ENCODE measurements around the gene ARL3.

DNA sequence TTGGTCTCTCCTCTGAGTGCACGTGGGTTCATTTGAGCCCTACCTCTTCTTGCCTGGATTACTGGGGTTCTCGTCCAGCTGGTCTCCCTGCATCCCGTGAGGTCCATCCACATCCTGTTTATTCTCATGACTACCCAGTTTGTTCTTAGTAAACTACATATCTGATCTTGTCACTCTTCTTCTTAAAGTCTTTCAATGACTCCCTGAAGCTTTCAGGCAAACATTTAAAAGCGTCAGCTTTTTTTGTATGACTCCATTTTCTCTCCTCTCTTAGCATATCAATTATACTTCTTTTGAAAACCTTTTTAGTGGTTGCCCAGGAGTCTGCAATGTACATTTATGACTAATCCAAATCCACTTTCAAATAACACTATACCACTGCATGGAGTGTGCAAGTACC, 7.8 kb upstream of the ARL3 start:
- TF ChIP-seq, protein P1, sequence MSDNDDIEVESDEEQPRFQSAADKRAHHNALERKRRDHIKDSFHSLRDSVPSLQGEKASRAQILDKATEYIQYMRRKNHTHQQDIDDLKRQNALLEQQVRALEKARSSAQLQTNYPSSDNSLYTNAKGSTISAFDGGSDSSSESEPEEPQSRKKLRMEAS (IDR thresholded peaks at IDR 0.05), result no peak
- no peak for TF ChIP-seq ZNF274 (IDR thresholded peaks at IDR 0.05; ENCODE audit: low read depth, low read length)
- TF ChIP-seq POLR2A (IDR thresholded peaks at IDR 0.05; ENCODE audit: borderline replicate concordance, extremely low read depth, insufficient read depth, insufficient read length), result no peak
- no peak for TF ChIP-seq ZFX (IDR thresholded peaks at IDR 0.05)
- TF ChIP-seq, protein P2, sequence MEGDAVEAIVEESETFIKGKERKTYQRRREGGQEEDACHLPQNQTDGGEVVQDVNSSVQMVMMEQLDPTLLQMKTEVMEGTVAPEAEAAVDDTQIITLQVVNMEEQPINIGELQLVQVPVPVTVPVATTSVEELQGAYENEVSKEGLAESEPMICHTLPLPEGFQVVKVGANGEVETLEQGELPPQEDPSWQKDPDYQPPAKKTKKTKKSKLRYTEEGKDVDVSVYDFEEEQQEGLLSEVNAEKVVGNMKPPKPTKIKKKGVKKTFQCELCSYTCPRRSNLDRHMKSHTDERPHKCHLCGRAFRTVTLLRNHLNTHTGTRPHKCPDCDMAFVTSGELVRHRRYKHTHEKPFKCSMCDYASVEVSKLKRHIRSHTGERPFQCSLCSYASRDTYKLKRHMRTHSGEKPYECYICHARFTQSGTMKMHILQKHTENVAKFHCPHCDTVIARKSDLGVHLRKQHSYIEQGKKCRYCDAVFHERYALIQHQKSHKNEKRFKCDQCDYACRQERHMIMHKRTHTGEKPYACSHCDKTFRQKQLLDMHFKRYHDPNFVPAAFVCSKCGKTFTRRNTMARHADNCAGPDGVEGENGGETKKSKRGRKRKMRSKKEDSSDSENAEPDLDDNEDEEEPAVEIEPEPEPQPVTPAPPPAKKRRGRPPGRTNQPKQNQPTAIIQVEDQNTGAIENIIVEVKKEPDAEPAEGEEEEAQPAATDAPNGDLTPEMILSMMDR (IDR thresholded peaks at IDR 0.05 in 2 of 3, conservative IDR thresholded peaks at IDR 0.05 in 1 of 3; ENCODE audit: borderline replicate concordance in 1 of 3, insufficient read depth in 1 of 3, low read depth in 2 of 3, low read length in 2 of 3), result no peak
- no peak for TF ChIP-seq EZH2 (IDR thresholded peaks at IDR 0.05)
- no peak for TF ChIP-seq JUND (IDR thresholded peaks at IDR 0.05)
- TF ChIP-seq SP1 (IDR thresholded peaks at IDR 0.05; ENCODE audit: low read depth), result no peak

Data from HCT116 (cell line).